Activated CD8-positive, alpha-beta memory T cell treated with anti-CD3 and anti-CD28 coated beads, Interleukin-2, amount 50 U/mL, for 24 hours (primary cell): Measurements from ENCODE around the gene TDO2.

Experiments
- DNase-seq: peaks from one replicate; pipeline ENCODE4 v3.0.0-alpha.2; 2020; ENCODE audit errors: extremely low read depth

TDO2 gene

DNA sequence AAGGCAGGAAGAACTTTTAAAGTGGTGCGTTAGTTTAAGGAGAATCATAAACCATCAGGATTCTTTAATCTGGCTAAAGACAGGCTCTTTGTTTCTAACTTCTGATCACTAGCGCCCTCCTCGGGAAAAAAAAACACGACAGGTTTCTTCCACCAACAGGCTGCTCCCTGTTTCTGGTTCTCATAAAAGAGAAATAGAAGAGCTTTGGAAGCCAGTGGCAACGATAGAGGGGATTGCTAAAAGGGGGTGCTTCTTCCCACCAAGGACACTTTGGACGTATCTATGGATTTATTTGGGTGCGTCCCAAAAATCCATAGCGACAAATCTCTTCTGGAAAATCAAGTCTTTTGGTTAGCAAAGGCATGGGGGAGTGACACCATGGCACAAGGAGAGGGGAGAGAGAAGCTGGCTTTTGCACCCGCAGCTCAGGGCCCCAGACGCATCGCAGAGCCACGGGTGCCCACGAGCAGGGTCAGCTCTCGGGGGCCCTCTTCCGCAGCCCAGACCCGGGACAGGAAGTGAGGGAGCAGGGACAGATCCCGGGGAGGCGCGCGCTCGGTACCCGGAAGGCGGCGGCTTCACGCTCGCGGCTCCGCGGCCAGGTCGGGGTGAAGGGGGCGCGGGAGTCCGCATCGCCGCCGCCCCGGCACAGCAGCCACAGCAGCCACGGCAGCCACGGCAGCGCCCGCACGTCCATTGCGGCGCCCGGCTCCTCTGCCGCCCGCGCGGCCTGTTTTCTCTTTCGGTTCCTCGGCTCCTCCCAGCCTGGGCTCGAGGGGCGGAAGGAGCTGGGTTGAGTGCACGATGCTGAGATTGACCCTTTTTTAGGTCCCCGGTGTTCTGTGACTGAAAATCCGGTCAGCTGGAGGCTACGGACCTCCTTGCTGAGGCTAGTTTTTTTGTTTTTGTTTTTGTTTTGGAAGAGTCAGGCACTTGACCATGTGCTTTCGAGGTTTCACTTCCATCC is 49.9 kb downstream of the TDO2 start, which contains the start of gene CTSO:
CTSO (minus strand) TSS at position 716 of the 967 bp plus-strand sequence; CDS start at position 697, 19 bp downstream.
- peak; percentile 13 for DNase-seq

DNA sequence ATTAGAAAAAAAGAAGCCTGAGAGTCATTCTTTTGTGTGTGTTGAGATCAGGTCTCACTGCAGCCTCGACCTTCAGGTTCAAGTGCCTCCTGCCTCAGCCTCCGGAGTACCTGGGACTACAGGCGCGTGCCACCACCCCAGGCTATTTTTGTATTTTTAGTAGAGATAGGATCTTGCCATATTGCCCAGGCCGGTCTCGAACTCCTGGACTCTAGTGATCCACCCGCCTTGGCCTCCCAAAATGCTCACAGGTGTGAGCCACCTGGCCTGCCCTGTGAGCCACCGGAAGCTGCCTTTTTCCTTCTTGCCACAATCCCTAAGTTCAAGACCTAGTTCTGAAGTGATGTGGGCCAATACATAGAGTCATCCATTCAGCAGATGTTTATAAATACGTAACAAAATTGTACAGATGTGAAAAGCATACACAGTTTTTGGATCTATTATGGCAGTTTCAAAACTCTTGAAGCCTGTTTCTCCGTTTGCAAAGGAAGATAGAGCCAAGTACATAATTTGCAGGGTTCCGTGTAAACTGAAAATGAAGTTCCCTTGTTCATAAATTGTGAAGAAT is 50.7 kb downstream of the TDO2 start:
- no peak for DNase-seq

DNA sequence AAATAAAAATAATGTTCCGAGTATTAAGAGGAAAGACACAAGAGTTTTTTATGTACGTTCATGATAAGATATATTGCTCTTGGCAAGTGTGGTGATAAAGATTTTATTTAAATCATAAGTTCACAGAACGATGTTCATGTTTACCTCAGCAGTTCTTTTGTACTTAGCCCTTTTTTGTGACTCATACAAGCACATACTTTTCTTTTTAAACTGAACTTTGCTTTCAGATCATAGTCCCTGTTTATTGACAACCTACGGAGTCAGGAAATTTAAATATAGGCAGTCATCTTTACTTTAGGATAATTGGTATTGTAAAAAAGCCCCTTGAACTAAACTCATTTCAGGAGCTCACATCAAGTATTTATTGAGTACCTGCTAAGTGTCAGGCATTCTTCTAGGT is 51.4 kb downstream of the TDO2 start:
- no peak for DNase-seq

DNA sequence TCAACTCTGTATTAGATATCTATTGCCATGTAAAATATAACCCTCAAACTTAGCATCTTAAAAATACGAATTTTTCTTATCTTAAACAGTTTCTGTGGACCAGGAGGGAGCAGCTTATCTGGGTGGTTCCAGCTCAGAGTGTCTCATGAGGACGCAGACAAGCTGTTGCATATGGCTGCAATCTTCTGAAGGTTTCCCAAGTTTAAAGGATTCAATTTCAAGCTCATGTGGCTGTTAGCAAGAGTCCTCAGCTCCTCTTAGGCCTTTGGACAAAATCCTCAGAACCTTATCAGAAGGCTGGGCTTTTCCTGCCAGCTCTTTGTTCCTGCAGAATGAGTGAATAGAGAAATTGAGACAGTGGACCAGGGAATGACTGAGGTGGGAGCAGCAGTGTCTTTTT is 53.0 kb downstream of the TDO2 start:
- no peak for DNase-seq

DNA sequence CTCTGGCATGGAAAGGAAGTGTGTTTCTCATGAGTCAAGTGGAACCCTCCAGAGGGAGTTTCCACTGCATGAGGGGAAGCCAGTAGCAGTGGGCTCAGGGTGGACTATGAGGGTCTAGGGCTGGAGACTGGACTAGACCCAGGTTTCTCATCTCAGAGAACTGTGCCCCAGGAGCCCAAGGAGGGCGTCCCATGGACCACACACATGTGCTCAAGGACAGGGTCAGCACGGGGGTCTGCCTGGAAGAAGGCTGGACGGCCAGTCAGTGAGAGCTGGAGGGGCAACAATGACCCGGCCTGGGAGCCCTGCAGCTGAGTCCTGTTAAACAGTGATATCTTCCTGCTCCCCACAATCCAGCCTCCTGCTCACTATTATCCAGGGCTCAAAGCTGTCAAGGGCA is 55.9 kb downstream of the TDO2 start:
- no peak for DNase-seq

DNA sequence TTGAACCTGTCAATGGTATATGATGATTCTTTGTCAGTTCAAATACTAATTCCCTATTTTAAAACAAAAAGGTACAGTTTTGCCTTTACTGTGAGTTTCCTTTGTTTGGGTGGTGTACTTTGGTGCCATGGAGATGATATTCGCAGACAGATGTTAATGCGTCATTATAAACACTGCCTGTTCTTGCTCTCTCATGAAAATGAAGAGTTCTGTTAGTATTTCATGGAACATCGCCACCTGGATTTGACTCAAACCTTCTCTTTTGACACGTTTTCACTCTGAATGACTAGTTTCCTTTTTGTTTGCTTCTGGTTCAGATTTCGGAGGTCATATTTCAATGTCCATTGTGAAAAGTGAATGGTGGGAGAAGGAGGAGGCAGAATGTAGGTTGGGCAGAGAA is 57.0 kb downstream of the TDO2 start:
- no peak for DNase-seq

DNA sequence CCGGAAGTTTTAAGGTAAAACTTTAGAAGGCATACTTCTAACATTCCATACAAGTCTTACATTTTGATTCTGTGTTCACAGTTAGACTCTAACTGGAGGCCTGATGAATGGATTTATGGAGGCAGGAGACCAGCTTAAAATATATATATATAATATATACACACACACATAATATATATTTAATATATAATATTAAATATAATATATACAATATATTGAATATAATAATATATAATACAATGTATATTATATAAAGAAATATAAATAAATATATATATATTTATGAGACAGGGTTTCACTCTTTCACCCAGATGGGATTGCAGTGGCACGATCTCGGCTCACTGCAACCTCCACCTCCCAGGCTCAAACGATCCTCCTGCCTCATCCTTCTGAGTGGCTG is 58.1 kb downstream of the TDO2 start:
- DNase-seq: no peak

DNA sequence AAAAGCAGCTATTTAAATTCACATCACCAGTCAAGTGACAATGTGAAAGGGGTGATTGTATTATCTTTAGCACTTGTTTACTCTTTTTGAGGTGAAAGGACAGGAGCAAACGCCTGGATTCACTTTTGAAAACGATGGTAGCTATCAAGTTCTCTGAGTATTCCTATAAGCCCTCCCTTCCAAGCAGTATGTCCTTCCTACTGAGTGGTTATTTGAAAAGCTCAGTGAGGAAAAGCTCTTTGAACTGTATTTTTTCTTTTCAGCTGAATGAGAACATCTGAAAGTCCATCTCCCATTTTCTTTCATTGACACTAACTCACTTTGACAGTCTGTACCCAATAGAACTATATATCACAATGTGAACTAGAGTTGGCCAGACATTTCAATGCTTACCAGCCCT is 59.3 kb downstream of the TDO2 start:
- no peak for DNase-seq

DNA sequence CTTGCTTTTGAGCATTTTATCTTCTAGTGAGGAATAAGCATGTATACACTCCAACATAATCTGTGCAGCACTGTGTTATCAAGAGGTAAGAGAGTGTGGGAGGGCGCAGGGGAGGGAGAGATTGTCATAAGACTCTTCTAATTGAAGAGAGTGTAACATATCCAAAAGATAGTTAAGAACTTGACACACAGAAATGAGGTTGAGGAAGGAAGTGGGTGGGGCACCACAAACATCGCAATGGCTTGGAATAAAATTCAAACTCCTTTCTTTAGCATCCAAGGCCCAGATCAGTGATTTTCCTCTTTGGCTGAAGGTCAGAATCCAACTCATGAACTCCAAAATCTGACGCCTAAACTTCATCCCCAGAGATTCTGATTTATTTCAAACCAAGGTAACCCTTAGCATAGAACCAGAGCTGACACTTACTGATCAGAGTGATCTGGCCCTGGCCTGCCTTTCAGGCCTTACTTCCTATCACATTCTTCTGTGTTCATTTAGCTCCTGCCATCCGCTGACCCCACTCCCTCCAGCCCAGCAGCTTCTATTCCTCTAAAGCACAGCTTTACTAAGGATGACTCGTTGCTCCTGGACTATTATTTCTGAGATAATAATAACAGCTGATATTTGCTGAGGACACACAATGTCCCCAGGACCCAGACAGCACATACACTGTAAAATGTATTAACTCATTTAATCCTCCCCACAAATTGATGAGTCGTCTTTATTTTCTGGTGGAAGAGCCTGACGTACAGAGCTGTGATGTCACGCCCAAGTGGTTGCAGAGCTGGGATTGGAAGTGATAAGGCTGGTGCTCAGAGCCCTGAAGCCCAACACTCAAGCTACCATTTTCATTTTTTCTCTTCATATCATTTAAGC is 60.8 kb downstream of the TDO2 start:
- DNase-seq: no peak

DNA sequence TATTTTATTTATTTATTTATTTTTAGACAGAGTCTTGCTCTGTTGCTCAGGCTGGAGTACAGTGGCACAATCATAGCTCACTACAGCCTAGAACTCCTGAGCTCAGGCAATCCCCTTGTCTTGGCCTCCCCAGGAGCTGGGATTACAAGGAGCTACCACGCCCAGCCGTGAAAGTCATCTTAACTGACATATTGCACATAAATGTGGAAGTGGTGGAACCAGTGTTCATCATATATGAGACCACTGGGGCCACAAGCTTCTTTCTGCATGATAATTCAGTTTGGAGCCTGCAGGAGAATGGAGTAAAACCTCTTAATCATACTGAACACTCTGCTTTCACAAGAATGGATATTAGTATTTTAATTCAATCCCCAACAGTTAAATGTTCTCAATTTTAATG is 62.7 kb downstream of the TDO2 start:
- DNase-seq: no peak

DNA sequence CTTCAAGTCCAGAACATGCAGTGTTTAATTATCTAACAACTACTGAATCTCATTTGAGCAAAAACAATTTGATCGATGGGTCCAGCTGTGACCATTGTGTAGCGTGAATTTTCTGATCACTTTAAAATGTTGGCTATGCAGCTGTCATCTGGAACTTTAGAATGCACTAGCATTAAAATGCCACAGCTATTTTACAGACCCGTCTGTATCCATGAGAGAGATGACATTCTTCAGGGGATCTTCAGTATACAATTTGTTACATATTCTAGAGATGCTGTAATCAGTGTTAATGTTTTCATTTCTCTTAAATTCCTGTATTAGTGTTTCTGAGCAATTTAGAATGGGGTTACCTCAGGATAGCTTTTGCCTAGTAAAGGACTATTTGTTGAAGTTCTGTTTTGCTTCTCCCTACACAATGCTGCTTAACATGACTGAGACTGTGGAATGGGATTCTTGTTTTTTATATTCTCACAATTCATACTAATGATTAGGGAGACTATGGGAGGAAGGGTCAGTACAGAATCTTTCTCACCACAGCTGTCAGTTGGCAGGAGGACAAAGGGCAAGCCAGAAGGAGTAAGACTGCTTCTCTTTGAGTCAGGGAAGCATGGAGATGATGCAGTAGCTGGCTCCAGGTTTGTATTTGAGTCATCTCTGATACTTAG is 63.4 kb downstream of the TDO2 start:
- no peak for DNase-seq
